Measurements from ENCODE around the gene NOD2. TPM values are rescaled to one million over a fixed set of nuclear protein-coding genes. Genes with fewer than 3 reads are reported as not detected.

Gene NOD2
- total RNA-seq, 6 experiments from 2014 or later = not detected

GRCh38 chr16:50704245-50704644 lies 10.8 kb downstream of the NOD2 start:
- no peak for DNase-seq
- TF ChIP-seq, protein P1, sequence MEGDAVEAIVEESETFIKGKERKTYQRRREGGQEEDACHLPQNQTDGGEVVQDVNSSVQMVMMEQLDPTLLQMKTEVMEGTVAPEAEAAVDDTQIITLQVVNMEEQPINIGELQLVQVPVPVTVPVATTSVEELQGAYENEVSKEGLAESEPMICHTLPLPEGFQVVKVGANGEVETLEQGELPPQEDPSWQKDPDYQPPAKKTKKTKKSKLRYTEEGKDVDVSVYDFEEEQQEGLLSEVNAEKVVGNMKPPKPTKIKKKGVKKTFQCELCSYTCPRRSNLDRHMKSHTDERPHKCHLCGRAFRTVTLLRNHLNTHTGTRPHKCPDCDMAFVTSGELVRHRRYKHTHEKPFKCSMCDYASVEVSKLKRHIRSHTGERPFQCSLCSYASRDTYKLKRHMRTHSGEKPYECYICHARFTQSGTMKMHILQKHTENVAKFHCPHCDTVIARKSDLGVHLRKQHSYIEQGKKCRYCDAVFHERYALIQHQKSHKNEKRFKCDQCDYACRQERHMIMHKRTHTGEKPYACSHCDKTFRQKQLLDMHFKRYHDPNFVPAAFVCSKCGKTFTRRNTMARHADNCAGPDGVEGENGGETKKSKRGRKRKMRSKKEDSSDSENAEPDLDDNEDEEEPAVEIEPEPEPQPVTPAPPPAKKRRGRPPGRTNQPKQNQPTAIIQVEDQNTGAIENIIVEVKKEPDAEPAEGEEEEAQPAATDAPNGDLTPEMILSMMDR (IDR thresholded peaks at IDR 0.05) = no peak
- Mint-ChIP-seq H3K27ac (no peak overlapping the region), H3K9me3 (peaks cover 27% of the 10 kb centered on the region), H3K4me3 (no peak overlapping the region), H3K4me1 (ENCODE audit: low read depth) (peaks cover 8% of the 10 kb centered on the region), H3K27me3 (ENCODE audit: insufficient read depth) (peaks cover 26% of the 10 kb centered on the region), H3K36me3 (ENCODE audit: low read depth) (peaks cover 20% of the 10 kb centered on the region)

DNA sequence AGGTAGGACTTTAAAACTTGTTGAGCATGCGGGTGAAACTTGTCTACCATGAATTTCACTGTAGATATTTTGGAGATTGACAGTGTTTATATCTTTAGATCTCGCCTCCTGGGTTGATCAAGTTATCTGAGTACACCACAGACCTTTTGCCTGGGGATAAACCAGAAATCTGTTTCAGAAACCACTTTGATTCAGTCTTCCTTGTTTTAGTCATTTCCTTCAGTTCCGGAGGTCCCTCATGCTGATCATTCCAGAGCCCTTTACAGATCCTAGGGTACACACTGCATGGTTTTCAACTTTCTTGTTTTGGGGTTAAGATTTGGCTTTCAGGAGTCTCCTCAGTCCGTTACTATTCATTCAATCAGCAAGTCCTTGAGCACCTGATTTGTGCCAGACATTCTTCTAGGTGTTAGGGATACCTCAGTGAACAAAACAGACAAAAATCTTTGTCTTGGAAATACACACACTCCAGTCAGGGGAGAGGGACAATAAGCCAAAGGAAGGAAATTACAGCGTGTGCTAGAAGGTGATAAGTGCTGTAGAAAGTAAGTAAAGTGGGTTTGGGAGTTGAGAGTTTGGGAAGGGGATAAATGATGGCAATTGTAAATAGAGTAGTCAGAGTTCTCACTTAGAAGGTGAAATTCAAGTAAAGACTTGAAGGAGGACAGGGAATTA lies 12.2 kb downstream of the NOD2 start:
- H3K27ac Mint-ChIP-seq = no peak overlapping the region

GRCh38 chr16:50706250-50706649 lies 12.8 kb downstream of the NOD2 start:
- peaks cover 27% of the 10 kb centered on the region for H3K9me3 Mint-ChIP-seq
- peaks cover 20% of the 10 kb centered on the region for H3K36me3 Mint-ChIP-seq (ENCODE audit: low read depth)
- peaks cover 31% of the 10 kb centered on the region for H3K27me3 Mint-ChIP-seq (ENCODE audit: insufficient read depth)
- peaks cover 8% of the 10 kb centered on the region for H3K4me1 Mint-ChIP-seq (ENCODE audit: low read depth)
- no peak overlapping the region for H3K4me3 Mint-ChIP-seq
- DNase-seq = no peak
- no peak overlapping the region for H3K27ac Mint-ChIP-seq
- TF ChIP-seq, protein P1 (IDR thresholded peaks at IDR 0.05) = no peak

More for the DNA sequence above, 12.2 kb downstream of the NOD2 start:
- Mint-ChIP-seq H3K4me1 (ENCODE audit: low read depth) (peaks cover 8% of the 10 kb centered on the region), H3K36me3 (ENCODE audit: low read depth) (peaks cover 20% of the 10 kb centered on the region), H3K4me3 (no peak overlapping the region), H3K27me3 (ENCODE audit: insufficient read depth) (peaks cover 33% of the 10 kb centered on the region), H3K9me3 (peaks cover 27% of the 10 kb centered on the region)
- DNase-seq = no peak
- TF ChIP-seq, protein P1 (IDR thresholded peaks at IDR 0.05) = no peak

GRCh38 chr16:50708373-50709060 lies 15.1 kb downstream of the NOD2 start:
- DNase-seq = no peak
- H3K4me3 Mint-ChIP-seq = no peak overlapping the region
- peaks cover 33% of the 10 kb centered on the region for H3K27me3 Mint-ChIP-seq (ENCODE audit: insufficient read depth)
- H3K36me3 Mint-ChIP-seq (ENCODE audit: low read depth) = peaks cover 20% of the 10 kb centered on the region
- H3K4me1 Mint-ChIP-seq (ENCODE audit: low read depth) = peaks cover 8% of the 10 kb centered on the region
- TF ChIP-seq, protein P1 (IDR thresholded peaks at IDR 0.05) = no peak
- H3K9me3 Mint-ChIP-seq = peaks cover 22% of the 10 kb centered on the region
- H3K27ac Mint-ChIP-seq = no peak overlapping the region

DNA sequence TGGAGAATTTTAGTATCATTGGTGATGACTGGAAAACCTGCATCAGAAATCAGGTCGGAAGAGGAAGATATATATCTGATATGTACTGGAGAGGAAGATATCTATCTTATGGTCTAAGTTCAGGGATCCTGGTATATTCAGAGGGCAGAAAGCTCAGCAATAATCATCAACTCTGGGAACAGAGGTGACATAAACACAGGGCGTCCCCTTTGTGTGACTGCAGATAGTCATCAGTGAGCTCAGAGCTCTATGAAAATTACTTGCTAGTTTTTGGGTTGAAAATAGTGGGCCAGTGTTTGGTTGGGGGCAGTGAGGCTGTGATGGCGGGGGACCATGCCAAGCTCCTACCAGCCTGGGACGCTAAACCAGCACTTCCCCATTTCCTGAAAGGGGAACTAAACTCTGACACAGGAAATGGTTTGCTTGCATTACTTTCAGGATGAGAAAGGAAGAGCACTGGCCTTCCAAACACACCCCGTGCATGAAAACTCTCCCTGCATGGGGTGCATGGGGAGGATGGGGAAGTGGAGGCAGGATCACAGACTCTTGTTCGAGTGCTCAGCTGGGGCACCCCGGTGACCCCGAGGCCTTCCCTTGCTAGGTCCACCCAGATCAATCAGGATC lies 15.8 kb downstream of the NOD2 start:
- TF ChIP-seq, protein P1 (IDR thresholded peaks at IDR 0.05) = no peak
- Mint-ChIP-seq H3K27me3 (ENCODE audit: insufficient read depth) (peaks cover 37% of the 10 kb centered on the region), H3K4me3 (no peak overlapping the region), H3K36me3 (ENCODE audit: low read depth) (peaks cover 14% of the 10 kb centered on the region), H3K4me1 (ENCODE audit: low read depth) (peaks cover 8% of the 10 kb centered on the region), H3K9me3 (peaks cover 15% of the 10 kb centered on the region), H3K27ac (no peak overlapping the region)
- no peak for DNase-seq
